ENCODE measurements around the gene FAM90A1. TPM values are rescaled to one million over a fixed set of nuclear protein-coding genes. Genes with fewer than 3 reads are reported as not detected.
"Not testable (repeated sequence)": the region's sequence is repeated elsewhere in the genome, so short reads cannot be mapped to it uniquely, and the experiment has no call there.

Gene FAM90A1
- total RNA-seq, 2 donors from 2014 or later = 0.19 to 0.23 TPM

GRCh38 chr12:8235316-8236157, 8.1 kb upstream of the FAM90A1 start:
- not testable (repeated sequence) for DNase-seq (ENCODE audit: low spot score)
- intact Hi-C loops (cut with DNase I) = loop anchor here in 1 of 2 donors (10.0 kb wide), 1 partner anchor 131 kb away; no protein-coding TSS in a partner anchor

- intact Hi-C loops (cut with DNase I) = loop anchor here in 1 of 2 donors (10.0 kb wide), 1 partner anchor 130 kb away; no protein-coding TSS in a partner anchor
- peak; percentile 56 for DNase-seq (ENCODE audit: low spot score)
Observed at GRCh38 chr12:8234746-8235145, 7.3 kb upstream of the FAM90A1 start.

GRCh38 chr12:8233935-8234495, 6.6 kb upstream of the FAM90A1 start:
- intact Hi-C loops (cut with DNase I) = loop anchor here in 1 of 2 donors (10.0 kb wide), 1 partner anchor 129 kb away; no protein-coding TSS in a partner anchor
- DNase-seq (ENCODE audit: low spot score) = peak; percentile 76

GRCh38 chr12:8233300-8233855, 6.0 kb upstream of the FAM90A1 start:
- peak; percentile 77 for DNase-seq (ENCODE audit: low spot score)
- intact Hi-C loops (cut with DNase I) = loop anchor here in 1 of 2 donors (10.0 kb wide), 1 partner anchor 129 kb away; no protein-coding TSS in a partner anchor

GRCh38 chr12:8231666-8232608, 4.5 kb upstream of the FAM90A1 start:
- peak; percentile 89 for DNase-seq (ENCODE audit: low spot score)
- intact Hi-C loops (cut with DNase I) = loop anchor here in 1 of 2 donors (10.0 kb wide), 1 partner anchor 127 kb away; no protein-coding TSS in a partner anchor

GRCh38 chr12:8231049-8231448, 3.6 kb upstream of the FAM90A1 start:
- DNase-seq (ENCODE audit: low spot score) = not testable (repeated sequence)
- intact Hi-C loops (cut with DNase I) = loop anchor here in 1 of 2 donors (10.0 kb wide), 1 partner anchor 126 kb away; no protein-coding TSS in a partner anchor

GRCh38 chr12:8229486-8229885, 2.1 kb upstream of the FAM90A1 start:
- intact Hi-C loops (cut with DNase I) = loop anchor here in 1 of 2 donors (10.0 kb wide), 1 partner anchor 125 kb away; no protein-coding TSS in a partner anchor

GRCh38 chr12:8228607-8229006, 1.2 kb upstream of the FAM90A1 start:
- intact Hi-C loops (cut with DNase I) = loop anchor here in 1 of 2 donors (10.0 kb wide), 1 partner anchor 124 kb away; no protein-coding TSS in a partner anchor
- not testable (repeated sequence) for DNase-seq (ENCODE audit: low spot score)

More at GRCh38 chr12:8229486-8229885, 2.1 kb upstream of the FAM90A1 start:
- DNase-seq (ENCODE audit: low spot score) = peak; percentile 79

- DNase-seq (ENCODE audit: low spot score) = not testable (repeated sequence)
- intact Hi-C loops (cut with DNase I) = loop anchor here in 1 of 2 donors (10.0 kb wide), 1 partner anchor 123 kb away; no protein-coding TSS in a partner anchor
Observed at GRCh38 chr12:8227732-8228077, 287 bp upstream of the FAM90A1 start.

GRCh38 chr12:8226355-8226754, 1.1 kb downstream of the FAM90A1 start:
- intact Hi-C loops (cut with DNase I) = loop anchor here in 1 of 2 donors (10.0 kb wide), 1 partner anchor 122 kb away; no protein-coding TSS in a partner anchor
- peak; percentile 62 for DNase-seq (ENCODE audit: low spot score)

GRCh38 chr12:8224782-8225181, 2.6 kb downstream of the FAM90A1 start:
- intact Hi-C loops (cut with DNase I) = loop anchor here in 1 of 2 donors (10.0 kb wide), 1 partner anchor 120 kb away; no protein-coding TSS in a partner anchor
- peak; percentile 45 for DNase-seq (ENCODE audit: low spot score)

- intact Hi-C loops (cut with DNase I) = loop anchor here in 1 of 2 donors (10.0 kb wide), 1 partner anchor 119 kb away; no protein-coding TSS in a partner anchor
- DNase-seq (ENCODE audit: low spot score) = peak; percentile 45
Observed at GRCh38 chr12:8223646-8224045, 3.8 kb downstream of the FAM90A1 start.

GRCh38 chr12:8222303-8222702, 5.1 kb downstream of the FAM90A1 start:
- intact Hi-C loops (cut with DNase I) = loop anchor here in 1 of 2 donors (10.0 kb wide), 1 partner anchor 118 kb away; no protein-coding TSS in a partner anchor

GRCh38 chr12:8221844-8222243, 5.6 kb downstream of the FAM90A1 start:
- intact Hi-C loops (cut with DNase I) = loop anchor here in 1 of 2 donors (10.0 kb wide), 1 partner anchor 117 kb away; no protein-coding TSS in a partner anchor
- DNase-seq (ENCODE audit: low spot score) = peak; percentile 66

More at GRCh38 chr12:8222303-8222702, 5.1 kb downstream of the FAM90A1 start:
- peak; percentile 80 for DNase-seq (ENCODE audit: low spot score)

- intact Hi-C loops (cut with DNase I) = loop anchor here in 1 of 2 donors (10.0 kb wide), 1 partner anchor 117 kb away; no protein-coding TSS in a partner anchor
- peak; percentile 76 for DNase-seq (ENCODE audit: low spot score)
Observed at GRCh38 chr12:8221375-8221774, 6.0 kb downstream of the FAM90A1 start.

- intact Hi-C loops (cut with DNase I) = not testable (repeated sequence)
- peak; percentile 74 for DNase-seq (ENCODE audit: low spot score)
Observed at GRCh38 chr12:8218711-8219382, 8.6 kb downstream of the FAM90A1 start.

GRCh38 chr12:8197685-8198308, 29.6 kb downstream of the FAM90A1 start:
- DNase-seq (ENCODE audit: low spot score); intact Hi-C loops (cut with DNase I): not testable (repeated sequence)

Data from posterior vena cava (tissue), 2 donors.